ENCODE measurements around the gene MEIS2.

Gene MEIS2

GRCh38 chr15:36887214-36887961, 213.0 kb downstream of the MEIS2 start:
- DNase-seq (ENCODE audit: low read depth), result no peak
- TF ChIP-seq CTCF (IDR thresholded peaks at IDR 0.05; ENCODE audit: low read depth, low read length, missing control alignments), result no peak
- H3K4me3 ChIP-seq (ENCODE audit: low read depth, low read length), result no peak overlapping the region

GRCh38 chr15:36886701-36887100, 213.6 kb downstream of the MEIS2 start:
- no peak for DNase-seq (ENCODE audit: low read depth)
- TF ChIP-seq CTCF (IDR thresholded peaks at IDR 0.05; ENCODE audit: low read depth, low read length, missing control alignments), result no peak
- H3K4me3 ChIP-seq (ENCODE audit: low read depth, low read length), result no peak overlapping the region

DNA sequence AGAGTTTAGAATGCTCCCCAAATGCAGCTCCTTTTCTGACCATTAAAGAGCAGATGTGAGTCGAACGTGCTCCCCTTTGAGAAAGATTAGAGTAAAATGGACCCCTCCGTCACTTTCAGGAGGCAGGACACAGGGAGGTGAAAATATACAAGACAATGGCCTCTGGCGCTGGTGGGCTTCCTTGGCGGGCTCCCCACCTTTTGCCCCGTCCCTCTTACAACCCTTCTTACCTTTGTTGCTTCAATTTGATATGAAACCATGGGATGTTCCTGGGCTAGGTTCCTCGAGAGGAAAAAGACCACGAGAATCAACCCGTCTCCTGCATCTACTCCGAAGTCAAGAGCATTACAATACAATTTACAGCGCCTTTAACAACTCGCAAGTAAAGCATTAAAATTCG, 214.2 kb downstream of the MEIS2 start:
- H3K4me3 ChIP-seq (ENCODE audit: low read depth, low read length), result no peak overlapping the region
- DNase-seq (ENCODE audit: low read depth), result no peak
- TF ChIP-seq CTCF (IDR thresholded peaks at IDR 0.05; ENCODE audit: low read depth, low read length, missing control alignments), result no peak

DNA sequence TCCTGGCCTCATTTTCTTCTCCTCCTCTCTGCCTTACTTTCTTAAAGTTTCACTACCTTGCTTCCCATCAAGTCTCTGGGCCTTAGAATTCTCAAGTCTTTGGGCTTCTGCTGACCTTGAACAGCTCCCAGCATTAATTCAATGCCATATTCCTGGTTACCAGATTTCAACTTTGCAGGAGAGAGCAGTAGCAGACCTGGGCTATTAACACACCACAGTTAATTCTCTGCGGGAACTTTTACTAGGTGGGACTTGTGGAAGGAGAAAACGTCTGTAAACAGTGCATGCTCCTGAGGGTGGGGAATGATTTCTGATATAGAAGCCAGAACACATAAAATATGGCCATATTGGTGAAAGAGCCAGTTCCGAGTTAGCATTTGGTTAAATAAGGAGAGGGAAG, 214.6 kb downstream of the MEIS2 start:
- DNase-seq (ENCODE audit: low read depth), result no peak
- TF ChIP-seq CTCF (IDR thresholded peaks at IDR 0.05; ENCODE audit: low read depth, low read length, missing control alignments), result no peak
- H3K4me3 ChIP-seq (ENCODE audit: low read depth, low read length), result no peak overlapping the region

- H3K4me3 ChIP-seq (ENCODE audit: low read depth, low read length), result no peak overlapping the region
- DNase-seq (ENCODE audit: low read depth), result no peak
- TF ChIP-seq CTCF (IDR thresholded peaks at IDR 0.05; ENCODE audit: low read depth, low read length, missing control alignments), result no peak
Measured at GRCh38 chr15:36884936-36885635, 215.3 kb downstream of the MEIS2 start.

DNA sequence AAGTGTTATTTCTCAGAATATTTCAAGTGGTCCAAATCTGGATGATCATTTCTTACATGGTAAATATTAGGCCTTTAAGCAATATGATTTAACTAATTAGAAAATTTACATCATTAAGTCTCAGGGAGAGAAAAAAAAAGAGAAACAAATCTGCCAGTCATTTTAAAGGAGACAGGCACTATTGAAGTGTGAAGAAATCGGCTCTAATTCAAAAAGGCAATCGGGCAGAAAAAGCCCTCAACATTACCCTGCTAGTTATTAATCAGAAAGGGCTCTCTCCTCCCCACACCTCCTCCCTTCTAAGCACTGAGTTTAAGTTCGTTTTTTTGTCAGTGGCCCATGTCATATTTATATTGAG, 215.9 kb downstream of the MEIS2 start:
- DNase-seq (ENCODE audit: low read depth), result no peak
- no peak overlapping the region for H3K4me3 ChIP-seq (ENCODE audit: low read depth, low read length)
- TF ChIP-seq CTCF (IDR thresholded peaks at IDR 0.05; ENCODE audit: low read depth, low read length, missing control alignments), result no peak
